GM12865 (cell line): ENCODE measurements around the gene MAPK13.

Source experiments
- DNase-seq: peaks from one replicate; pipeline ENCODE4 v3.0.0; 2010; ENCODE audit warnings: low read depth
- H3K4me3 ChIP-seq: 2 replicates; pipeline ENCODE4 v1.5.1; 2011; ENCODE audit warnings: mild to moderate bottlenecking, low read depth, low read length, control low read depth
- TF ChIP-seq, protein P1 (sequence below): IDR thresholded peaks from 2 replicates; pipeline ENCODE4 v1.5.1; 2011; ENCODE audit warnings: low read length, control low read depth, low read depth, inconsistent platforms; ENCODE audit not compliant: insufficient read depth; ENCODE audit errors: missing control alignments

MAPK13 gene

DNA sequence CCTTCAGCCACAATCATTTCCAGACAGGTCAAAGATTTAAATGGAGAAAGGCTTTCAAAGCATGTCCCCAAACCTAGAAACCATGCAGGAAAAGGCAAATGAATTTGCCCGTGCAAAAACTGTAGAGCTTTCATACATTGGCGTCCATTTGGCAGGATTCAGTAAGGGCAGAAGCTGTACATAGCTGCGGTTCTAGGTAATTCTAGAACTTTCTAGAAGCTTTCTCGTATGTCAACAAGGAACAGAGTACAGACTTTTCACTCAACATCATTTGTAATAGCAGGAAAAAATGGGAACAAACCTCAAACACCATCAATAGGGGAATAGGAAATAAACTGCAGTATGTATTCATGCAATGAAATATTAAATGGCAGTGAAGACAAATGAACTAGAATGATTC lies 11.1 kb upstream of the MAPK13 start:
- TF ChIP-seq, protein P1, sequence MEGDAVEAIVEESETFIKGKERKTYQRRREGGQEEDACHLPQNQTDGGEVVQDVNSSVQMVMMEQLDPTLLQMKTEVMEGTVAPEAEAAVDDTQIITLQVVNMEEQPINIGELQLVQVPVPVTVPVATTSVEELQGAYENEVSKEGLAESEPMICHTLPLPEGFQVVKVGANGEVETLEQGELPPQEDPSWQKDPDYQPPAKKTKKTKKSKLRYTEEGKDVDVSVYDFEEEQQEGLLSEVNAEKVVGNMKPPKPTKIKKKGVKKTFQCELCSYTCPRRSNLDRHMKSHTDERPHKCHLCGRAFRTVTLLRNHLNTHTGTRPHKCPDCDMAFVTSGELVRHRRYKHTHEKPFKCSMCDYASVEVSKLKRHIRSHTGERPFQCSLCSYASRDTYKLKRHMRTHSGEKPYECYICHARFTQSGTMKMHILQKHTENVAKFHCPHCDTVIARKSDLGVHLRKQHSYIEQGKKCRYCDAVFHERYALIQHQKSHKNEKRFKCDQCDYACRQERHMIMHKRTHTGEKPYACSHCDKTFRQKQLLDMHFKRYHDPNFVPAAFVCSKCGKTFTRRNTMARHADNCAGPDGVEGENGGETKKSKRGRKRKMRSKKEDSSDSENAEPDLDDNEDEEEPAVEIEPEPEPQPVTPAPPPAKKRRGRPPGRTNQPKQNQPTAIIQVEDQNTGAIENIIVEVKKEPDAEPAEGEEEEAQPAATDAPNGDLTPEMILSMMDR, result no peak
- no peak for DNase-seq
- H3K4me3 ChIP-seq, result no peak overlapping the region

DNA sequence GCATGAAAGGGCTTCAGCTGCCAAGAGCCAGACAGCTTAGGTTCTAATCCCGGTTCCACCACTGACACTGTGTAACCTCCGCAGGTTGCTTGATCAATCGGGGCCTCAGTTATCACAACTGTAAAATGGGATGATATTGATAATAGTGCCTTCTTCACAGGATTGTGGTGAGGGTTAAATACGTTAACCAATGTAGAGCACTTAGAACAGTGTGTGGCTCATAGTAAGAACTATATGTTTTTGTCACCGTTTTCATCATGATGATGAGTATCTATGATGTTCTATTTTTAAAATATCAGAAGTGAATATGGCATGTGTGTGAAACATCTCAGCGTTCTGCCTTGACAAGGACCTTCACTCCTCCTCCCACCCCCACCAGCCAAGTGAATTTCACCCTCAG lies 10.3 kb upstream of the MAPK13 start:
- no peak overlapping the region for H3K4me3 ChIP-seq
- no peak for DNase-seq
- TF ChIP-seq, protein P1, result no peak

DNA sequence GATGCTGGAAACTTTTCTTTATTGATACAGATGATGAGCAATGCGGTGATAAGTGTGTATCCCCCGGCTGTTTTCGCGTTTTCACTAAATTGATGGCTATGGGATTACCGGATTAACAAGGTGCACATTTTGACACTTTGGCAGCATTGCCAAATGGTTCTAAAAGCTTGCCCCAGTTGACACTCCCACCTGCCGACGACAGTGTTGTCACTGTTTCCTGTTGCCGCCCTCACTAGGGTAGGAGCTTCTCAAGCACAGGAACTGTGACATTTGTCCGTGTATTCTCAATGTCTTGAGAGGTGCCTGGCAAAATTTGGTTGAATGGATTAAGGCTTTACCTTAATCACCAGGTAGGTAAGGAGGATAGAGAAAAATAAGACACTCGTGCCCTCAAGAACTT lies 9.8 kb upstream of the MAPK13 start:
- DNase-seq, result peak; percentile 73
- TF ChIP-seq, protein P1, result no peak
- no peak overlapping the region for H3K4me3 ChIP-seq

DNA sequence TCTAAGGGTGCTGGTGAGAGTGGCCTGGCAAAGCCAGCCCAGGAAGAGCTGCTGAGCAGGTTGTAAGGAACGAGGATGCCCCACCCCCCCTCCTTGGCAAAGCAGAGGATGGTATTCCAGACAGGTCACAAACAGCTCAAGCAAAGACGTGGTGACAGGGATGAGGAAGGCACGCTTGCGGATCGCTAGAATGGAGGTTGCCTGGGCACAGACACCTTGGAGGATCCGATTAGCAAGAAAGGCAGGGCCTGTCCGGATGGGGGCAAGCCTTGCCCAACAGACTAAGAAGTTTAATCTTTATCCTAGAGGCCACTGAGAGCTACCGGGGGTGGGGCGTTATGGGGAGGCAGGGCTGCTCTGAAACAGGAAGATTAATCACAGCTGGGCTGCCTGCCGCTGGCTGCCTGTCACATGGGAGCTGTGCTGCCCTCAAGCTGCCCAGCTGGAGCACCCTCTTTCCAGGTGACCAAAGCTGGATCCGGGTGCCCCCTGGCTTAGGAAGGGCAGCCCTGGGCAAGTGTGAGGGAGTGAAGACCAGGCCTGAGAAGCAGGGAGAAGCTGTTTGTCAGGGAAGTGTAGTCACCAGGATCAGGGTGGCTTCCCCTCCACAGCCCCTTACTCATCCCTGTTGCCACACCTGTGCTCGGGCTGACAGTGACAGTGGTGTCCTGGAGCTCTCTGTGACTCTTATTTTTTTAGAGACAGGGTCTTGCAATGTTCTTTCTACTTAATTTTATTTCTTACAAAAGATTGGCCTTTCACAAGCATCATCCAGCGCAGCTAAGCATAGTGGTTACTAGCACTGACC lies 9.1 kb upstream of the MAPK13 start:
- no peak overlapping the region for H3K4me3 ChIP-seq
- DNase-seq, result peak; percentile 52
- TF ChIP-seq, protein P1, result no peak

DNA sequence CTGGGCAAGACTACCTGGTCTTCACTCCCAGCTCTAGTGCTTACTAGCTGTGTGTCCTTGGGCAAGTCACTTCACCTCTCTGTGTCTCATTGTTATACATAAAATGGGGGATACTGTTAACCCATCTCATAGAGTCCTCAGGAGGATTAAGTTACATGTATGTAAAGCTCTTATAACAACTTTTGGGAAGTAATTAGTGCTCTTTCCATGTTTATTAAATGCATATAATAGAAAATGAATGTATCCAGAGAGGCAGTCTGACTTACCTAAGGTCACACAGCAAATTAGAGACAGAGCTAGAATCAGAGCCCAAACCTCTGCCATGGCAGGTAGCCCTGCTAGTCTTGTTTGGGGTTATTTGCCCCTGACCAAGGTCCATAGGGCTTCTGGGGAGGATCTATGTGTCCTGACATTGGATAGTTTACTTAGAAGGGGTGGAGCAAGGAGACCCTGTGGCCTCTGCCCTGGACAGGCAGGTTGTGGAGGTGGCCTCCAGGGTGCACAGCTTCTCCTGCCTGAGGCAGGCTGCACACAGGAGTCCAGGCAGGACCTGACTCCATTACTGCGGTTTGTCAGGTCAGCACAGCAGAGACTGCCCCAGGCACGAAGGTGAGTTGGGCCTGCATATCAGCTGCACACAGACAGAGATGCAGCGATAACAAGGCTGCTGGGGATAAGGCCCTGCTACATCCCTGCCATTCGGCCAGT lies 8.4 kb upstream of the MAPK13 start:
- DNase-seq, result no peak
- no peak overlapping the region for H3K4me3 ChIP-seq
- TF ChIP-seq, protein P1, result no peak

DNA sequence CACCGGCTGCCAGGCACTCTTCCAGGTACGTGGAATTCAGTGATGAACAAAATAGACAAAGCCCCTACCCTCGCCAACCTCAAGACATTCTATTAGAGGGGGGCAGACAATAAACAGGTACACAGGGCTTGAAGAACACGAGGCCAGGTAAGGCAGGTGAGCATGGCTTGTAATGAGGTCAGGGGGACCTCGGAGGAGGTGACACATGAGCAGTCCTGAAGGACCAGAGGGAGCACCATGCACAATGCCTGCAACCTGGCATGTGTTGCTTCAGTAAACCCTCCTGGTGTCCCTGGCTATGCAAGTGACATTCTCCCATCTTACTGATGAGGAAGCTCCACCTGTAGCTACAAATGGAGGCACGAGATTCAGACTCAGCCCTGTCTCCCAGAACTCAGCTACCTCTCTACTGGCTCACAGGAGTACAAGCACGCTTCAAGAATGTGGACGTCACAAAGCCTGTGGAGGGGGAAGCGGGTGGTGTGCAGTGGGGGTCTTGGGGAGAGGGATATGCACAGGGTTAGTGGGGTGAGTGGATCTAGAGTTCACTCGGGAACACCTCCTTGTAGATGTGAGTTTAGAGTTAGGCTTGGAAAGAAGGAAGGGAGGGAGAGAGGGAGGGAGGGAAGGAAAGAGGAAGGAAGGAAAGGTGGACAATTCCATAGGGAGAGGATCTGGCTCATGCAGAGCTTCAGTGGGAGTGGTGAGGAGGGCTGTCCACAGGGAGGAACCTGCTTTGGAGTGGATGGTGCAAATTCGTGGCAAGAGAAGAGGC lies 7.6 kb upstream of the MAPK13 start:
- no peak for DNase-seq
- H3K4me3 ChIP-seq, result no peak overlapping the region
- TF ChIP-seq, protein P1, result no peak
